Smooth muscle cell (in vitro differentiated cells): ENCODE results near the gene PLEKHJ1. TPM values are rescaled to one million over a fixed set of nuclear protein-coding genes. Genes with fewer than 3 reads are reported as not detected.
"Not testable (repeated sequence)": the region's sequence is repeated elsewhere in the genome, so short reads cannot be mapped to it uniquely, and the experiment has no call there.

Source experiments
- DNase-seq: peaks from one replicate; lab custom pipeline; 2025; ENCODE audit not compliant: unreplicated experiment; lab: John Stamatoyannopoulos, UW
- H2AFZ ChIP-seq: fragments of 200-600 bp; sonication (generic); 2 replicates; pipeline ENCODE4 v1.6.0; 2016; ENCODE audit warnings: antibody characterized with exemption, low read depth, mild to moderate bottlenecking
- H3F3A ChIP-seq: fragments of 200-600 bp; sonication (generic); 2 replicates; pipeline ENCODE4 v1.6.0; 2017; ENCODE audit warnings: antibody characterized with exemption, low read depth
- H3K27ac ChIP-seq: fragments of 200-600 bp; sonication (generic); 2 replicates; pipeline ENCODE4 v1.5.1; 2016; ENCODE audit warnings: low read depth, mild to moderate bottlenecking
- H3K27me3 ChIP-seq: fragments of 200-600 bp; sonication (generic); 2 replicates; pipeline ENCODE4 v1.6.1; 2016; ENCODE audit warnings: low read depth, mild to moderate bottlenecking
- H3K36me3 ChIP-seq: fragments of 200-600 bp; sonication (generic); 2 replicates; pipeline ENCODE4 v1.5.1; 2016; ENCODE audit warnings: low read depth
- H3K4me1 ChIP-seq: fragments of 200-600 bp; sonication (generic); 2 replicates; pipeline ENCODE4 v1.5.1; 2016; ENCODE audit warnings: low read depth
- H3K4me2 ChIP-seq: fragments of 200-600 bp; sonication (generic); 2 replicates; pipeline ENCODE4 v1.6.0; 2016; ENCODE audit warnings: mild to moderate bottlenecking
- H3K4me3 ChIP-seq: fragments of 200-600 bp; sonication (generic); 2 replicates; pipeline ENCODE4 v1.5.1; 2016; ENCODE audit warnings: mild to moderate bottlenecking
- H3K79me2 ChIP-seq: fragments of 200-600 bp; sonication (generic); 2 replicates; pipeline ENCODE4 v1.6.0; 2016; ENCODE audit warnings: low read depth, mild to moderate bottlenecking
- H3K9ac ChIP-seq: fragments of 200-600 bp; sonication (generic); 2 replicates; pipeline ENCODE4 v1.6.0; 2016; ENCODE audit warnings: low read depth
- H3K9me3 ChIP-seq: fragments of 200-600 bp; sonication (generic); replicated peaks from 2 replicates; pipeline ENCODE4 v1.5.1; 2016; ENCODE audit warnings: low read depth
- H4K20me1 ChIP-seq: fragments of 200-600 bp; sonication (generic); 2 replicates; pipeline ENCODE4 v1.6.0; 2016; ENCODE audit warnings: low read depth
- CTCF ChIP-seq: fragments of 200-600 bp; sonication (generic); IDR thresholded peaks from 2 replicates; pipeline ENCODE4 v1.5.1; 2017; ENCODE audit warnings: borderline replicate concordance, mild to moderate bottlenecking, antibody characterized with exemption; ENCODE audit not compliant: insufficient read depth, poor library complexity, severe bottlenecking
- WGBS: methylation state at CpG from one replicate; pipeline ENCODE4 v1.1.7; 2016; ENCODE audit warnings: low lambda C conversion rate; 5-methylcytosine and 5-hydroxymethylcytosine counted together
- polyA plus RNA-seq: library from polyadenylated mRNA; unstranded; fragments of >200 nt; fragmentation: Nextera tagmentation; extraction: Ambion mirVana; gene quantifications from 2 replicates; pipeline ENCODE4 v1.2.1, GENCODE V29; 2016
- total RNA-seq: library from RNA; depleted of rRNA; stranded (reverse); fragments of >200 nt; gene quantifications from 2 replicates; pipeline ENCODE4 v1.2.3, GENCODE V29; 2014

The PLEKHJ1 gene
- total and polyA plus RNA-seq, 2 experiments from 2014 or later, result 38.6 to 76.5 TPM

DNA sequence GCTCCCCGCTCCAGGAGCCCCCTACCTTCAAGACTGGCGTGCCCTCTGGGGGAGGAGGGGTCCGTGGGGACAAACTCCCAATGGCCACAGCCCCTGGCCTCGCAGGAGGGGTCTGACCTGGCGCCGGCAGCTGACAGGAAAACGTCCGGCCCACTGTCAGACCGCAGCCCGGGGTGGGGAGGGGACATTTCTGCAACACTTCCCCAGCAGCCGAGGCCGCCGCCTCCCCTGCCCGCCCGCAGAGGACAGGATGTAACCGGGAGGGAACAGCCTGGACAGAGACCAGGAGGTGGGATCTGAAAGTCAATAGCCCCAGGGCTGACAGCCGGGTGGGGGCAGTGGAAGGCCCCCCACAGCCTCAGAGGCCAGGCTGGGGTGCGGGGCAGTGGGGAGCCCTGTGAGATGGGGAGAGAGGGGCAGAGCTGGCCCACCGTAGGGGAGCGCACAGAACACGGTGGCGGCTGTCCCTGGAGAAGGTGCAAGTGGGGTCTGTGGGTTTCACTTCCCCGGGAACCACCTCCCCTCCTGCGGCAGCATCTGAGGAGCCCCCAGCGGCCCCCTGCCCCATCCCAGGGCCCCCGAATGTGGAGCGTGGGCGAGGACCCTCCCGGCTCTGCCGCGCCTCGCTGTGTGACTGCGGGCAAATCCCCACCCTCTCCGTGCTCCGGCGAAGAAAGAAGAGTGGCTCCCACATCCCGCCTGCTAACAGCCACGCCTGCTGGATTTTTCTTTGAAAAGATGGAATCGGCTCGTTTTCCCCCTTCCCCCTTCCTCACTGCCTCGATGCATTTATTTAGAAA is 46.1 kb upstream of the PLEKHJ1 start, which contains the start of gene PEAK3:
Gene PEAK3, minus strand, starts transcription at position 114 of the 800 bp plus-strand sequence. CDS start 1,244 bp downstream, outside the sequence.
- Histone ChIP-seq H2AFZ (no peak within 1 kb of the TSS), H3K4me1 (no peaks in the 10 kb centered on the region)

GRCh38 chr19:2281265-2282061 is 45.3 kb upstream of the PLEKHJ1 start:
- H3F3A ChIP-seq, H3K27ac ChIP-seq, H3K9me3 ChIP-seq, H2AFZ ChIP-seq, DNase-seq, H3K9ac ChIP-seq, H3K79me2 ChIP-seq, H3K27me3 ChIP-seq, H3K36me3 ChIP-seq, H3K4me1 ChIP-seq: not testable (repeated sequence)
- peak overlapping the region; percentile 85 for H3K4me2 ChIP-seq
- WGBS, result 37% methylated on average over 11 of the region's 16 CpGs
- peaks cover 47% of the 10 kb centered on the region for H4K20me1 ChIP-seq
- H3K4me3 ChIP-seq, result peak overlapping the region; percentile 39

More for the DNA sequence above, 46.1 kb upstream of the PLEKHJ1 start, which contains the start of gene PEAK3:
- 12% methylated on average over 33 of the region's 41 CpGs for WGBS
- Histone ChIP-seq H3F3A (no peaks in the 10 kb centered on the region), H3K4me2 (peak within 1 kb of the TSS; percentile 85), H3K4me3 (peak within 1 kb of the TSS; percentile 39), H4K20me1 (peaks cover 41% of the 10 kb centered on the region), H3K9me3 (no peaks in the 10 kb centered on the region), H3K27me3 (peaks cover 10% of the 10 kb centered on the region), H3K79me2 (no peaks in the 10 kb centered on the region), H3K27ac (no peak within 1 kb of the TSS), H3K9ac (no peak within 1 kb of the TSS), H3K36me3 (no peaks in the 10 kb centered on the region)
- DNase-seq, result peak; percentile 25
- no peak for TF ChIP-seq CTCF

DNA sequence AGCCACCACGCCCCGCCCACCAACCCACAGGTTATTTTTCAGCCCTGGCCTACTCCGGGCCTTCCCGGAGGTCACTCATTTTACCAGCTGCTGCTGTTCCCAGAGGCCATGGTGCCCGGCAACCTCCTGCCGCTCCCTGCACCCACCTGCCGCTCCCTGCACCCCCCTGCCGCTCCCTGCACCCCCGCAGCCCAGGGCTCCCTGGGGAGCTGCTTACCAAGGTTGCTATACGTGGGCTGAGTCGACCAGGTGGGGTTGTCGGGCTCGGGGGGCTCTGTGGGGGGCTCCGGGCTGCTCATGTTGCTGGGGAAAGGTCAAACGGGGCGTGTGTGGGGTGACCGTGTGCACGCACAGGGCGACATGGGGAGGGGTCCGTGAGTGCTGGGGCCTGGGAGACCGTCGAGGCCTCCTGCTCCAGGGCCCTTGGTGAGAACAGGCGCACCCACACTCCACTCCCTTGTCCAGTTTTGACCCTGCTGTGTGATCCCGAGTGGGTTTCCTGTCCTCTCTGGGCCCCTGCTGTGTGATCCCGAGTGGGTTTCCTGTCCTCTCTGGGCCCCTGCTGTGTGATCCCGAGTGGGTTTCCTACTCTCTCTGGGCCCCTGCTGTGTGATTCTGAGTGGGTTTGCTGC is 44.6 kb upstream of the PLEKHJ1 start:
- Histone ChIP-seq H2AFZ (no peak overlapping the region), H3F3A (no peaks in the 10 kb centered on the region), H3K79me2 (no peaks in the 10 kb centered on the region), H3K4me3 (no peak overlapping the region), H3K4me2 (no peak overlapping the region), H3K27me3 (no peaks in the 10 kb centered on the region), H3K4me1 (no peaks in the 10 kb centered on the region), H3K9me3 (no peaks in the 10 kb centered on the region), H3K27ac (no peak overlapping the region), H3K9ac (no peak overlapping the region), H3K36me3 (no peaks in the 10 kb centered on the region), H4K20me1 (peaks cover 47% of the 10 kb centered on the region)
- DNase-seq, result no peak
- TF ChIP-seq CTCF, result no peak
- WGBS, result 88% methylated on average over 12 of the region's 26 CpGs
